MCF 10A (cell line): ENCODE results near the gene ADAM23. TPM values are rescaled to one million over a fixed set of nuclear protein-coding genes. Genes with fewer than 3 reads are reported as not detected.

ENCODE experiments used
- BruUV-seq: library from RNA; stranded (reverse); fragments of 400-500 nt; replicated peaks from 2 replicates; lab custom pipeline; 2021; lab: Mats Ljungman, UMichigan
- CTCF ChIA-PET: fragments of 300-600 bp; sonication (Branson Sonifier 250); formaldehyde crosslinking; extraction: SDS; loops from one replicate; lab custom pipeline; 2021; ENCODE audit warnings: antibody characterized with exemption, inconsistent platforms; lab: Yijun Ruan, JAX
- POLR2A ChIA-PET: fragments of 300-600, 350-650 bp; sonication (Branson Sonifier 250); formaldehyde crosslinking; extraction: SDS; loops from one replicate; lab custom pipeline; 2020; ENCODE audit warnings: antibody characterized with exemption, inconsistent platforms; lab: Yijun Ruan, JAX
- DNase-seq: peaks from one replicate; pipeline ENCODE4 v3.0.0-alpha.2; 2018; ENCODE audit not compliant: unreplicated experiment
- H3K27ac Mint-ChIP-seq: one replicate; pipeline ENCODE4 v1.8.0; 2022; ENCODE audit warnings: mild to moderate bottlenecking, low read depth, mixed read lengths; ENCODE audit not compliant: unreplicated experiment
- H3K27me3 Mint-ChIP-seq: one replicate; pipeline ENCODE4 v1.8.0; 2022; ENCODE audit warnings: mixed read lengths; ENCODE audit not compliant: insufficient read depth, unreplicated experiment
- H3K36me3 Mint-ChIP-seq: one replicate; pipeline ENCODE4 v1.8.0; 2022; ENCODE audit warnings: mild to moderate bottlenecking, moderate library complexity, mixed read lengths; ENCODE audit not compliant: insufficient read depth, unreplicated experiment
- H3K4me1 Mint-ChIP-seq: one replicate; pipeline ENCODE4 v1.8.0; 2022; ENCODE audit warnings: mixed read lengths; ENCODE audit not compliant: insufficient read depth, unreplicated experiment
- H3K4me3 Mint-ChIP-seq: one replicate; pipeline ENCODE4 v1.8.0; 2022; ENCODE audit warnings: mild to moderate bottlenecking, moderate library complexity, mixed read lengths; ENCODE audit not compliant: unreplicated experiment
- H3K9me3 Mint-ChIP-seq: one replicate; pipeline ENCODE4 v1.8.0; 2022; ENCODE audit warnings: mixed read lengths; ENCODE audit not compliant: unreplicated experiment
- CTCF ChIP-seq: fragments of 200-600 bp; IDR thresholded peaks from one replicate; pipeline ENCODE4 v1.8.0; 2022; ENCODE audit warnings: antibody characterized with exemption, mild to moderate bottlenecking; ENCODE audit not compliant: unreplicated experiment
- intact Hi-C: fragments of 100-400 bp; cut with micrococcal nuclease; formaldehyde crosslinking; loops from 2 replicates; pipeline ENCODE4 v1.14.1; 2022
- total RNA-seq: library from RNA; stranded (reverse); gene quantifications from 2 replicates; pipeline ENCODE4 v1.2.3, GENCODE V29; 2022

The ADAM23 gene
- total RNA-seq, 1 experiment from 2014 or later: 0.12 TPM

GRCh38 chr2:206556357-206556949, 113.1 kb downstream of the ADAM23 start:
- CTCF ChIA-PET: interaction anchor here (0.5 to 4.2 kb wide), 25 partner anchors 9 to 1261 kb away, joined by 3 to 36 read pairs (median 4); no protein-coding TSS in a partner anchor
- peak; percentile 57 for DNase-seq
- peak; percentile 49 for TF ChIP-seq CTCF

GRCh38 chr2:206557321-206557720, 114.0 kb downstream of the ADAM23 start:
- TF ChIP-seq CTCF: no peak
- intact Hi-C loops: loop anchor here (5.0 kb wide), 2 partner anchors 210 to 395 kb away; partner anchors contain the start of genes FASTKD2 and MDH1B
- Mint-ChIP-seq H3K27me3 (peaks cover 12% of the 10 kb centered on the region), H3K4me3 (no peak overlapping the region), H3K27ac (no peak overlapping the region), H3K36me3 (no peaks in the 10 kb centered on the region), H3K9me3 (no peaks in the 10 kb centered on the region), H3K4me1 (peaks cover 6% of the 10 kb centered on the region)
- CTCF ChIA-PET: interaction anchor here (0.5 to 4.2 kb wide), 24 partner anchors 10 to 1260 kb away, joined by 3 to 36 read pairs (median 4); no protein-coding TSS in a partner anchor
- no TSS peak for BruUV-seq
- DNase-seq: no peak
- POLR2A ChIA-PET: no interaction called here

More at GRCh38 chr2:206556357-206556949, 113.1 kb downstream of the ADAM23 start:
- Mint-ChIP-seq H3K9me3 (no peaks in the 10 kb centered on the region), H3K4me3 (no peak overlapping the region), H3K4me1 (peaks cover 6% of the 10 kb centered on the region), H3K27ac (no peak overlapping the region), H3K36me3 (no peaks in the 10 kb centered on the region), H3K27me3 (peaks cover 12% of the 10 kb centered on the region)
- POLR2A ChIA-PET: no interaction called here
- BruUV-seq: no TSS peak
- intact Hi-C loops: loop anchor here (1.0 to 5.0 kb wide), 3 partner anchors 211 to 394 kb away; partner anchors contain the start of genes FASTKD2 and MDH1B

- peaks cover 6% of the 10 kb centered on the region for H3K4me1 Mint-ChIP-seq
- no peak overlapping the region for H3K27ac Mint-ChIP-seq
- no peaks in the 10 kb centered on the region for H3K36me3 Mint-ChIP-seq
- intact Hi-C loops: loop anchor here (1.0 to 5.0 kb wide), 3 partner anchors 135 to 396 kb away; partner anchors contain the start of genes FASTKD2 and MDH1B
- H3K27me3 Mint-ChIP-seq: peaks cover 12% of the 10 kb centered on the region
- POLR2A ChIA-PET: interaction anchor here (0.6 to 1.4 kb wide), 8 partner anchors 10 to 398 kb away, joined by 3 to 5 read pairs (median 3); a partner anchor contains a TSS
- no peak for DNase-seq
- no peak overlapping the region for H3K4me3 Mint-ChIP-seq
- H3K9me3 Mint-ChIP-seq: no peaks in the 10 kb centered on the region
- CTCF ChIA-PET: interaction anchor here (0.8 to 4.2 kb wide), 30 partner anchors 10 to 398 kb away, joined by 3 to 36 read pairs (median 4); partner anchors contain the start of gene EEF1B2
- BruUV-seq: no TSS peak
- TF ChIP-seq CTCF: no peak
These were observed 115.2 kb downstream of the ADAM23 start for GRCh38 chr2:206558492-206558891.

GRCh38 chr2:206561962-206562361, 118.6 kb downstream of the ADAM23 start:
- no peak for TF ChIP-seq CTCF
- intact Hi-C loops: no loop called here
- Mint-ChIP-seq H3K4me1 (peaks cover 6% of the 10 kb centered on the region), H3K27ac (no peak overlapping the region), H3K4me3 (no peak overlapping the region), H3K9me3 (no peaks in the 10 kb centered on the region), H3K27me3 (no peaks in the 10 kb centered on the region), H3K36me3 (no peaks in the 10 kb centered on the region)
- no TSS peak for BruUV-seq
- ChIA-PET CTCF (interaction anchor here (0.5 to 1.0 kb wide), 6 partner anchors 8 to 677 kb away, joined by 3 to 4 read pairs (median 3); no protein-coding TSS in a partner anchor), POLR2A (interaction anchor here (0.7 to 1.4 kb wide), 3 partner anchors 9 to 210 kb away, joined by 3 to 4 read pairs (median 3); no protein-coding TSS in a partner anchor)
- no peak for DNase-seq
